B cell (primary cell): ENCODE measurements around the gene ADARB2.

Source experiments
- EZH2 ChIP-seq: IDR thresholded peaks from 2 replicates; pipeline ENCODE4 v1.6.1; 2012; ENCODE audit warnings: borderline replicate concordance, low read depth, mild to moderate bottlenecking, moderate library complexity, low read length; ENCODE audit not compliant: insufficient read depth, poor library complexity, severe bottlenecking
- TF ChIP-seq, protein P1 (sequence below): fragments of 200-600 bp; IDR thresholded peaks from one replicate; pipeline ENCODE4 v1.8.0; 2022; ENCODE audit warnings: antibody characterized with exemption, mild to moderate bottlenecking

DNA sequence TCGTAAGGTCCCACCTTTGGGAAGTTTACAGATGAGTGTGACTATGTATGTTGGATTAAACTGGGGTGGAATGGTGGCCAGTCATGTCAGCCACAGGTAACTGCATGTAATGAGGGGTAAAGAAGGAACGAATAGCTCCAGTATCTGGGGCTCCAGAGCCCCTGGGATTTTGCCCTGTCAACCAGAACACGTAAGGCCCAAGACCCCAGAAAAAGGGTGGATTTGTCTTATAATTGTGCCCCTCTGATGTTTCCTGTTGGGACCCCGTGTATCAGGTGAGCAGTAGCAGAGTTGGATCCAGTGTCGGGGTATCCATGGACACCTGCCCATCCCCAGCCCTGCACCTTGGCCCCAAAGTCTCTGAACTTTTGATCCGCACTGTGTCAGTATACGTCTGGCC is 76.9 kb downstream of the ADARB2 start:
- no peak for TF ChIP-seq EZH2
- TF ChIP-seq, protein P1, sequence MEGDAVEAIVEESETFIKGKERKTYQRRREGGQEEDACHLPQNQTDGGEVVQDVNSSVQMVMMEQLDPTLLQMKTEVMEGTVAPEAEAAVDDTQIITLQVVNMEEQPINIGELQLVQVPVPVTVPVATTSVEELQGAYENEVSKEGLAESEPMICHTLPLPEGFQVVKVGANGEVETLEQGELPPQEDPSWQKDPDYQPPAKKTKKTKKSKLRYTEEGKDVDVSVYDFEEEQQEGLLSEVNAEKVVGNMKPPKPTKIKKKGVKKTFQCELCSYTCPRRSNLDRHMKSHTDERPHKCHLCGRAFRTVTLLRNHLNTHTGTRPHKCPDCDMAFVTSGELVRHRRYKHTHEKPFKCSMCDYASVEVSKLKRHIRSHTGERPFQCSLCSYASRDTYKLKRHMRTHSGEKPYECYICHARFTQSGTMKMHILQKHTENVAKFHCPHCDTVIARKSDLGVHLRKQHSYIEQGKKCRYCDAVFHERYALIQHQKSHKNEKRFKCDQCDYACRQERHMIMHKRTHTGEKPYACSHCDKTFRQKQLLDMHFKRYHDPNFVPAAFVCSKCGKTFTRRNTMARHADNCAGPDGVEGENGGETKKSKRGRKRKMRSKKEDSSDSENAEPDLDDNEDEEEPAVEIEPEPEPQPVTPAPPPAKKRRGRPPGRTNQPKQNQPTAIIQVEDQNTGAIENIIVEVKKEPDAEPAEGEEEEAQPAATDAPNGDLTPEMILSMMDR = no peak
